HG03159 (cell line): ENCODE data around the gene STAMBPL1.

Experiments
- ATAC-seq: cut with Tn5 transposase; IDR thresholded peaks from one replicate; pipeline ENCODE4 v1.9.1; 2021; ENCODE audit warnings: mild to moderate bottlenecking, moderate library complexity; ENCODE audit not compliant: unreplicated experiment

STAMBPL1 gene

DNA sequence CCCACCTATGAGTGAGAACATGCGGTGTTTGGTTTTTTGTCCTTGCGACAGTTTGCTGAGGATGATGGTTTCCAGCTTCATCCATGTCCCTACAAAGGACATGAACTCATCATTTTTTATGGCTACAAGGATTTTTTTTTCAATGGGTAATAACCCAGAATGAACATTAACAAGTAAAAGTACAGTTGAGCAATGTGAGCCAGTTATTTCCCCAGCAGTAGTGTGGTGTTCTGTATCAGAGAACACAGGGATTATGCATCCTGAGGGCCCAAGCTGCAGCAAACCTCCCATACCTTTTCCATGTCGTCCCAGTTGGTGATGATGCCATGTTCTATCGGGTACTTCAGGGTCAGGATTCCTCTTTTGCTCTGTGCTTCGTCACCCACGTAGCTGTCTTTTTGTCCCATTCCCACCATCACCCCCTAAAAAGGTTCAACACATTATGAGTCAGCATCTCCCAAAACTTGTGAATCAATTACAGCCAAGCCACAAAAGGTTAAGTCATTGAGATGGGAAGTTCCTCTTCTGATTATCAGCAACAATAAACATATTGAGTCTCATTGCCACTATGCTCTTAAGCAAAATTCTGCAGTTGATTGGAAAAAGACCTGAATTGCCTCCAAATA lies 67.0 kb downstream of the STAMBPL1 start:
- no peak for ATAC-seq

DNA sequence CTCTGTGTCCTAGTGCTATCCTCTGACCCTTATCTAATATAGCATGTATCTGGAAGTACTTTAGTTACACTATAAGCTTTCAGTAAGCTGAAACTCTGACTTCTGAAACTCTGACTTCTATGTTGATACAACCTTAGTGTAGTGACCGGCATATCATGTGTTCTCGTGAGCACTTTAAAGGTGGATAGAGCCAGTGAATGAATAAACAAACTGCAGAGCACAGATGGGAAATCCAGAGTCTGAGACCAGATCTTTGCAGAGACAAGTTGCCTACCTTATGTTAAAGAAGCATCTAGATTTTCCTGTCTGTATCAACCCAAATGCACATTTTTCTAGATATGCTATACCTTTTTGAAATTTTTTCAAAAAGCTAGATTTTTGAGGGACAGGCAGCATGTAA lies 69.0 kb downstream of the STAMBPL1 start:
- ATAC-seq, result no peak

DNA sequence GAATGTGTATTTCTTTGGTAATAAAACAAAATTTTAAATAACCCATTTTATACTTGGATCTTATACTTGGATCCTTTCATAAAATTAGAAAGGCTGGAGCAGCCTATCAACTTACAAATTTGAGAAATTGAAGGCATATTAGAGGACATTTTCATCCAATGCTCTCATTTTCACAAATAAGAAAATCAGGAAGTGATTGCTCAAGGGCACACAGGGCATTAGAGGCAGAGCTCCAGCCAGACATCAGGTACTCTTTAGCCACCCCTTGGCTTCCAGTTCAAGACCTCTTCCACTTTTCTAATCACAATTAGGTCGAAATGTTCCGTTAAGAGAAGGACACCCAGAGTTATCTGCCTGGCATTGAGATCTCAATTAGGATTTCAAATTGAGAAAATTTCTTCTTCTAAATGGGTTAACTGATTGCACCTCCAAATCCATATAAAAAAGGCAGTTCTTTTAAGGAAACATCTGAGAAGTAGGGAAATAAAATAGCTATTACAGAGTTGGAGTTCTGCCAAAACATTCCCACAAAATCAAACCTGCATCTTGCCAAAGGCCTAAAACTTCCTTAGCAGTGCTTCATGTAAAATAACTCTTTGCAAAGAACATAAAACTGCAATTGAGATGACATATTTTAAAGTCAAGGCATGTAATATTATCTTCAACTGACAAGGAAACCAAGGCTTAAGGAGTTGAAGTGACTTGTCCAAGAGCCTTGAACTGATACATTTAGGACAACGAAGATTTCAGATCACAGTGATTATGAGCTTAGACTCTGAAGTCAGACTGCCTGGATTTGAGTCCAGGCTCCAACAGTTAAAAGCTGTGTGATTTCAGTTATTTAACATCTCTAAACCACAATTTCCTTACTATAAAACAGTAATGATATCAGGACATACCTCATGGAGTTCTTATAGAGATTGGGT lies 70.1 kb downstream of the STAMBPL1 start:
- no peak for ATAC-seq

DNA sequence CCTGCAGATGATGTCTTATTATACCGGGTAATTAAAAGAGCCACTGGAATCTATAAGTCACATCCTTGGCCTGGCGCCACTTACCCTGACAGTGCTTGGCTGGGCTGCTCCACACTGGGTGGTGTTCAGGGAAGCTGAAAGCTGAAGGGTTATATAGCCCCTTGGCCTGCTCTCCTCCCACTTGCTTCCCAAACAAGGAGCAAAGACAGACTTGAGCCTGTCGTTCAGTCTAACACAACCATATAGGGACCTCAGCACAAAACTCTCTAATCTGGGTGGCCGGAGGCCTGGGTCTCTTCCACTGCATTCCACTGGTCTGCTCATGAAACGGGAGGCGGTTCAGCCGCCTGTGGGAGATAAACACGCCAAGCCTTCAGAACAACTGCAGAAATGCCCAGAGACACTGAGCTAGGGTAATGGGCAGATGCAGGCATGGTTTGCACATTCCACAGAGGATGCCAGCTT lies 72.6 kb downstream of the STAMBPL1 start, which contains the start of gene ACTA2:
Gene ACTA2, minus strand, starts transcription at position 127 of the 465 bp plus-strand sequence. CDS start 3,843 bp downstream, outside the sequence.
- no peak for ATAC-seq

DNA sequence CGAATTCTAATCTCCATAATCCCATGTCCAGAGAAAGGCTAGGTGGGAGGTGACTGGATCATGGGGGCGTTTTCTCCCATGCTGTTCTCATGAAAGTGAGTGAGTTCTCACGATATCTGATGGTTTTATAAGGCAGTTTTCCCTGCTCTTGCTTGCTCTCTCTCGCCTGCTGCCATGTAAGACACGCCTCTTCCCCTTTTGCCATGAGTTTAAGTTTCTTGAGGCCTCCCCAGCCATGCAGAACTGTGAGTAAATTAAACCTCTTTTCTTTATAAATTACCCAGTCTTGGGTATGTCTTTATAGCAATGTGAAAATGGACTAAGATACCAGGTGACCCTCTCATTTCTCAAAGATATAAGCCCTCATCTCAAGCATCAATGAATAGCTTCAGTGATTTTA lies 73.6 kb downstream of the STAMBPL1 start:
- ATAC-seq, result no peak

DNA sequence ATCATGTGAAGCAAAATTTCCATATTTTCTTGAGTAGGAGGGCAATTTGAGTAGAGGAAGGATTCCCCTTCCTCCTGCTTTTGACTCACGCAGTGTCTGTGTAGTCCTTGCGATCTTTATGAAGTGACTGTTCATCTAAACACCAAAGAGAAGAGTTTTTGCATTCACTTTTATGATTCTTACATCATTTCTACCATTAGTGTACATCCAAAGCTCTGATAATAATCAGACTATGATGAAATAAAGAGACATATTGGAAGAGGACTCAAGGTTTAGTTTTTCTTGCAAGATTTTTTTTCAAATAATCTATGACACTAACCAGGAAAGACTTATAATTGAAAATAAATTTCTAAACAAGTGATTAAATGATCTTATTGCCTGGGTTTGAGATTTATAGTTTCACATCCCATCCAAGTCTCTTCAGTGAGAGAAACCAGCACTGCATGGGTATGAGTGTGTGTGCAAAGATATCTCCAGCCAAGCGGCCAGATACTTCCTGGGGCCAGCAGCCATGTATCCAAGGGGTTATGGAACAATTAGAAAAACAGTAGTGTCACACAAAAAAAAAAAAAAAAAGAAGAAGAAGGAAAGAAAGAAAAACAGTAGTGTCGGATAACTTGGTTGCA lies 74.5 kb downstream of the STAMBPL1 start:
- ATAC-seq, result no peak

DNA sequence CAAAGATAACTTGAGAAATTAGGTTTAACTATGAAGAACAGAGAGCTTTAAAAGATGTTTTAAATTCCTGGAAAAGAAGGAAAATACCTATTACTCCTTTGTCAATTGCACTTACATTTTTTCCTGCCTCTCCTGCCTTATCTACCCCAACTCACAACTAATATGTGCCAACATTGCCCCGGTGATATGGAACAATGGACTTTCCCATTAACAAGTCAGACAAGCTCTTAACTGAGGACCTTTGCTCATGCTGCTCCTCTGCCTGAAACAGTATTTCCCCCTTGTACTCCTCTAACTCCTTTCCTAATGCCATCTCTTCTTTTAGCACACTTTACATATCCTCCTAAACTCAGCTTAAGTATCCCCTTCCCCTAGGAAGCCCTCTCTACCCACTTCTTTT lies 77.3 kb downstream of the STAMBPL1 start:
- no peak for ATAC-seq

DNA sequence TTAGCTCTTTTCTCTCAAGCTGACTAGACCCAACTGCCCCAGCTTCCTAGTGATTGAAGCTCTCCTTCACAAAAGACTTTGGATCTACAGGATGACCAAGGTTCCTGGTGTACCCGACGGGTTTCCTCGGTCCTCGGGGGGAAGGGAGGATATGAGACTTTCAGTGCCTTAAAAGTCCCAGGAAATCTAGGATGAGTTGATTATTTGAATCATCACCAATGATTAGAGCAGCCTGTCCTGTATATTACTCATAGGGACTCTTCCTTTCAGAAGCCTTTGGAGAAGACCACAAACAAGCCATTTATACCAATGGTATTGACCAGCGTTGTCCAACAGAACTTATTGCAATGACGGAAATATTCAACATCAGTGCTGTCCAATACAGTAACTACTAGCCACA lies 78.7 kb downstream of the STAMBPL1 start:
- ATAC-seq, result no peak

DNA sequence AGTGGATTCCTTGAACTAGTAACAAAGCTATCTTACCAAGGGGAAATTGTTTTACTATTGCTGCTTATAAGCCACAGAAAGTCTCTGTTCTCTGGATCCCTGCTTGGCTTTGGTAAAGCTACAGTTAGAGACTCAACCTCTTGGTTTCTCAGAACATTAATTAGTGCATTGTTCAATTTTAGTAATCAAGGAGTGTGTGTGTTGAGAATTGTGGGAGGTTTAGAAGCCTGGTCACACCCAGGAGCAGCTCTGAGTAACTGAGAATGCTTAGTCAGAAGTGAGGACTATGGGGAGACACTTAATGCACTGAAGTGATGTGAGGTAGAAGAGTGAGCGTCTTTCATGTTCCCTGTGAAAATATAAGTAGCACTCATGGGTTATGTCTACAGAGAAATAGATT lies 80.8 kb downstream of the STAMBPL1 start:
- ATAC-seq, result no peak

DNA sequence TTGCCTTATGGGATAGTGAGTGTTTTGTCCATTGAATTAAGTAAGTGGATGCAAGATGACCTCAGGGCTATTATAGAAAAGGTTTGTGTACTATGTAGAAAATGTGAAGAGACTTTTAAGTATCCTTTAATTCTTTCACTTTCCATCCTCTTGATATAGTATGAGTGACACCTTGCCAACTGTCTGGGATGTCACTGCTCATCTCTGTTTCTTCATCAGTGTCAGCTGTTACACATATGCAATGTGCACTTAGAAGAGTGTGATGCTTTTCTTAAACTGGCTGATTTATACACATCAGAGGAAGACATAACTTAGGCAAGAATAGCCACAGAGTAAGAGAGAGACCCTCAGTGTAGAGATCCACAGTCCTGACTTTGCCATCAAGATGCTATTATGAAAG lies 81.2 kb downstream of the STAMBPL1 start:
- no peak for ATAC-seq

DNA sequence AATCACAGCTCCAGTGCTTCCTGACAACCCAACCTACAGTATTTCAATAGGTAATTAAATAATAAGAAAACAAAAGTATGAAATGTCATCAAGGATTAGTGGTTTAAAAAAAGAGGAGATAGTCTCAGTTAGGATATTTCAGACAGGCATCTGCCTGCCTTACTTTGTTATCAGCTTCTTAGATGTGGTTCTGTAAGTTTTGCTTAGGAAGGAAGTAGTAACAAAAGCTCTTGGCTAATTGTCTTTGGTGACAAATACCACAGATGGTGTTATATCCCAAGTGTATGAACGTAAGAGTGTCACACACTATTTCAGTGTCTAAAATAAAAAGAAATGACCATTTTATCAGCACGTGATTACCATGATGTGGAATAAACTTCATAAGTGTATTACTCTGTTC lies 82.3 kb downstream of the STAMBPL1 start:
- ATAC-seq, result no peak

DNA sequence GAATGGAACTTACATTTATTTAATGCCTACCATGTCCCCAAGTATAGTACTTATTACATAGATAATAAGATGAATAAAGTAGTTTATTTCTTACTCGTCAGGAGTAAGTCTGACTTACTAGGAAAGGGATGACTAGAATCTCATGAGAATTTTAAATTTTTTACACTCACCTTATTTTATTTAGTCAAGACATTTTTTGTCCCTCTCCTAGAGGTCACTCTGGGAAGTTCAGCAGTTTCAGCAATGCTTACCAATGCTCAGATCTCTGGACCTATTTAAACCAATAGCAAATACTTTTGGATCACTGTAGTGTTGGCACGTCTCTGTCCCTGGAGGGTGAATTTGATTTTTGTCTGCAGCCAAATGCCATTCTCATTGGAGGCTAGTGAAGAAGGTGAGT lies 83.3 kb downstream of the STAMBPL1 start:
- no peak for ATAC-seq

DNA sequence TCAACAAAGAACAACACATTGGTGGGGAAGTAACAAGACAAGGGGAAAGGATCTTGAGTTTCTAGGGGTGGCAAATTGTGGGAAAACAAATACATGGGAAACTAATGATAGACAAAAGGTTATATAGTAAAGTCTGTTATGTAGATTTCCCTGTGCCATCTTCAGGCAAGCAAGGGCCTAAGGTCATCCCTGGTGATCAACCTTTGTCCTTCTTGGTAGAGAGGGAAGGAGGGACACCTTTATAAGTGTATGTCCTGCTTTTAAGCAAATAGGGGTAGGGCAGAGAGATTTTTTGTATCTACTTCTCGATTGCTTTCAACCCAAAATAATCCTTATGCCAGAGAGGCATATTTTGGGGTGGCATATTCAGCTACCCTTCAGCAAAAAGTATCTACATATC lies 84.3 kb downstream of the STAMBPL1 start:
- no peak for ATAC-seq

DNA sequence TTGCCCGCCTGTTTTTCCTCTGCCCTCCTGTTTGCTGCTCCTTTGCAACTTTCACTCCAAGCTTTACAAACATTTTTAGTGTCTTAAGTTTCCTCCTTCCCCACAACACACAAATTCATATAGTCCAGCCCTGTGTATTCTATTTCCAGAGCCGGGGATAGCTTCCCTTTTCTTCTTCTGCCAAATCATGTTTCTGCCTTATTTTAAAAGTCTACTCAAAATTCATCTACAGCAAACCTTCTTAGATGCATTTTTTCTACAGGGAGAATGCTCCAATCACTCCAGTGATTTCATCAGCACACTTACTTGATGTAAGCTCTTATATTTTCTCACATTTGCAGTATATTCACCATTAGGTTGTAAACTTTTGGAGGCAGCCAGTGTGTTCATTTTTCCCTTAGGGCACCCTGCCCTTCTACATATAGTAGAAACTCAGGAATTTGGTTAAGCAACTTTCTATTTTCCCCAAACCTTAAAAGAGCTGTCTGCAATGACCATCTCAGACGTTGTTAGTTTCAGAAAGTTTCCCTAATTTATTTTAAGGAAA lies 84.9 kb downstream of the STAMBPL1 start:
- no peak for ATAC-seq

DNA sequence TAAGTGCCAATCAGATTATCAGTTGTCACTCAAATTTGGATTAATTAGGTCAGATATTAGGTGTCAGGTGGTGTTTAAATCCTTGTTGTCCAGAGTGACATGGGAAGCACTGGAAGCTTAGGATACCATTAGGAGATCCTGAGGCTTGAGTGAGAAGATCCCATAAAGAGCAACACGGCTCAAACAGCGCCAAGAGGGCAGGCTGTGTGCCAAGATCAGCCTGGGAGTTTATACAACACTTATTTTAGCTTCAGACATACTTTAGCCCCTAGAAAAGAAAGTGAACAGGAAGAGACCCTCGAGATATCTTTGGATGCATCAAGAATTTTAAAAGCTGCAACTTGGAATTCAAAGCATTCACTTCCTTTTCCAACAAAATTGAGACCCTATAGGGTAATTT lies 86.8 kb downstream of the STAMBPL1 start:
- ATAC-seq, result no peak

DNA sequence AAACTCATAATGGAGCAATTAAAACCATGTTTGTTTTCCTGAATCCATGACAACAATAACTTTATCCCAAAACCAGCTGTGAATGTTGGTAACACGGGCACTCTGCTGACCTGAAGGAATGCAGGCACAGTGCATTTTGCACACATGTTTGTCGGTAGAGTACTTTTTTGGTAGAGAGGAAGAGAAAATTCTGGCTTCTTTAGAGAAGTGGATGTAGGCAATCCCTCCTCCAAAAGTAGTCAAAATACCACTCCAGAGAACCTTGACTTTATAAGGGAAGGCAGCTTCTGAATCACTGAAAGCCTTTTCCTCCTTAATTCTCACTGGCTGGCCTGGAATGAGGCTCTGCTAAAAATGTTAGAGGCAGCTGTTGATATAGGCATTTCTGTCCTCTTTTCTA lies 88.3 kb downstream of the STAMBPL1 start:
- ATAC-seq, result no peak

DNA sequence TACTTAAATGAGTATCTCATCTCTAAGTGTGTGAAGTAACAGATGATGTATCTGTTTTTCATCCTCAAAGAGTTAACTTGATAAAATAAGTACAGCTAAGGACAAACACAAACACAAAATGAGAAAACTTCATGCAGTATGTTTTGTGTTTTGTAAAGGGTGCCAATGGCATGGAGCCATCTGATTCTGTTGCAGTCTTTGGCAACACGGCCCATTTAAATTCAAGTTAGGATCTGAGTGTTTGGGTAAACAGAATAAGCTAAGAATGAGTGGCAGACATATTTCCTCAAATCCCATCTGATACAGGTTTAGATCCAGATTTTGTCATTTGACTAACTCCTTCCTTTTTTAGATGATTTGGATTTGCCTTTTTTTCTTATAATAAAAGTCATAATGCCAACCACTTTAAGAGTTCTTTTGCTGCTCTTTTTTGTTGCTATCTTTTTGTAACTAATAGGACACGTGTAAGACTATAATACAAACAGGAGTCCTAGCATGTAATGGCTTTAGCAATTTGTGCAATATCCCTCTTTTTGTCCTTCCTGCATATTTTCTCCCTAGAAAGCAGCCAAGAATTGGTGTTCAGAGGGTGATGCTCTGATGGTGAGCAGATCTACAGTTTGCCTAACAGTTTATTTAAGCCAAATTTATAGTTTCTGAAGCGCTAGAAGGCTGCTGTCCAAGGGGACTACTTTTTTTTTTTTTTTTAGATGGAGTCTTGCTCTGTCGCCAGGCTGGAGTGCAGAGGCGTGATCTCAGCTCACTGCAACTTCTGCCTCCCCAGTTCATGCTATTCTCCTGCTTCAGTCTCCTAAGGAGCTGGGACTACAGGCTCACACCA lies 91.4 kb downstream of the STAMBPL1 start:
- ATAC-seq, result no peak
